Effector CD8-positive, alpha-beta T cell (primary cell): Measurements from ENCODE around the gene DNASE1L1.
"Not testable (repeated sequence)": the region's sequence is repeated elsewhere in the genome, so short reads cannot be mapped to it uniquely, and the experiment has no call there.

ENCODE experiments used
- DNase-seq: peaks from one replicate; lab custom pipeline; 2025; lab: John Stamatoyannopoulos, UW

The DNASE1L1 gene

GRCh38 chrX:154403858-154404257 lies 5.2 kb downstream of the DNASE1L1 start:
- DNase-seq: no peak

- no peak for DNase-seq
Observed at GRCh38 chrX:154403192-154403591, 5.9 kb downstream of the DNASE1L1 start.

GRCh38 chrX:154402622-154403127 lies 6.4 kb downstream of the DNASE1L1 start:
- DNase-seq: no peak

DNA sequence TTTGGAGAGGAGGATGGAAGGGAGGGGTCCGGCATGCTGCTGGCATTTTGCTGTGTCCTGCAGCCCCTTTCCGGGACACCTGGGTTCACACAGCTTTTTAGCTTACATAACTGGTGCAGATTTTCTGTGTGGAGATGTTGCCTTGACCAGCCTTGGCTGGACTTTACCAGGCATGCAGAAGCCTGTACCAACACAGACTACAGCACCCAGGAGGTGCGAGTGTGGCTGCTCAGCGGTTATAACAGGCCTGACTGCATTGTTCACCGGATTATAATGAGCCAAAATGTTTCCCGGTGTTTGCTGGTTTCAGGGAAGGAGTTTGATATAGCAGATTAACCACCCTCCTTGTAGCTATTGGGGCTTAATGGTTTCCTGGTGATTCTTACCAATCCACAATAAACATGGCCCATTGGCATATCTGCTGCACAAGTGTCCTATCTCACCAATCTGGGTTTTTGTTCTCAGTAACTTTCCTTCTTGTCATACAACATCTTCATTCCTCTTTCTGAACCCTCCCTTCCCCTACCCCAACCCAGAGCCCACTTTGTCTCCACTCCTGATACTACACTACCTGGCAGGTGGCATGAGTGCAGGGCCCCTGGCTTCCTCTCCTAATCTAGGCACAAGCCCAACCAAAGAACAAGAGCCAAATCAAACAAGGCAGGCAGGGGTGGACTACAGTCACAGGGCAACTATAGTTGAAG lies 7.0 kb downstream of the DNASE1L1 start:
- DNase-seq: no peak

DNA sequence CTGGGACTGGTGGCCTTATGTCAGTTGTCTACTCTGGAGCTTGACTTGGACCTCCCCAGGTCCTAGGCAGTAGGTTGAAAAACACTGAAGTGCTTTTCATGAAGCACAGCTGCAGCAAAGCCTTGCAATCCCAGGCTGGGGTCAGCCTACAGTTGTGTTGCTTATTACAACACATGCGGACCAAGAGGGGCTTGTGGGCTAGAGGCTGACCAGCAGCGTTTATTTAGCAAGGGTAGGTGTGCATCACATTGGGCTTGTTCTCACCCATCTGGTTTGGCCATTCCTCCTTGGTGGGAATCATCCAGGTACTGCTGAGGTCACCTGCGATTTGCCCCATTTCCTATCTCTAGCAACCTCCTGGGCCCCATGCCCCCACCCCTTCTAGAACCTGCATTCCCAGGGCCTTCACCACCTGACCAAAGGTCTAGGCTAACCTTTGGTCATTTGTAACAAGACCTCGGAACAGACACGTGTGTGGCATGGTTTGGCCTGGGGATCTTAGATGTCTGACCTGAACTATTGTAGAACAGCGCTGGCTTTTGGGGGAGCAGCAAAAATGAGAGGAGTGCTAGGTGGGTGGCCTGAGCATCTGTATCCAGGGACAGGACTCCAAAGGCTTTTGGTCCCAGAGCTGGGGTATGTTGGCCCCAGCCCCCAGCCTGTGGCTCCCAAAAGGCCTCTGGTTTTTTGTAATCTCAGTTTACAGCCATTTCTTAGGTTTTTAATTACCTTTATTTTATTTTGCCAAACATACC lies 7.8 kb downstream of the DNASE1L1 start:
- no peak for DNase-seq

- DNase-seq: not testable (repeated sequence)
Observed at GRCh38 chrX:154400369-154400817, 8.7 kb downstream of the DNASE1L1 start.

DNA sequence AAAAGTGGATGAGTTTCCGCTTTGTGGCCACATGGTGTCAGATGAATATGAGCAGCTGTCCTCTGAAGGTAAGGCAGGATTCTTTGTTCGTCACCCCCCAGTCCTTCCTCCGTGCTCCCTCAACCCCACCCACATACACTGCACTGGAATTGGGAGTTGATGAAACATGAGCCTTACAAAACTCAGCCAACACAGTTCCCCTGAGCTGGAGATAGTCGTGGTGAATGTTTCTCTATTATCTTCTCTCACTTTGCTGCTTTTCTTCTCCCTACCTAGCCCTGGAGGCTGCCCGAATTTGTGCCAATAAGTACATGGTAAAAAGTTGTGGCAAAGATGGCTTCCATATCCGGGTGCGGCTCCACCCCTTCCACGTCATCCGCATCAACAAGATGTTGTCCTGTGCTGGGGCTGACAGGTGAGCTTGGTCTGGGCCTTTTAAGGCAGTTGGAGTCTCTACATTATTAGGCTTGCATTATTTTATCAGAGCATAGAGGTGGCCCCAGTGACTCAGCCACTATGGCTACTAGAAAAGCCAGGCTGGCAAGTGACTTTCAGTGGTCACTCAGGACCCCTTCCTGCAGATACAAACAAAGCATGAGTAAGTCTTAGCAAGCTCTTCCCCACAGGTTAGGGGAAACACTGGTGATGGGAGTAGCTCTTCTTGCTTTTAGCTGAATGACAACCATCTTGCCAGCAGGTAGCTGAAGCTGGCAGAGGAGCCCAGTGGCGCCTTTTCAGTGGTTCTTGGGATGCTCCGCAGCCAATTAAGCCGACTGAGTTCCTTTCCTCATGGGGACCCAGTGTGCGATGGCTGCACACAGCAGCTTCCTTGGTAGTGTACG lies 9.3 kb downstream of the DNASE1L1 start:
- DNase-seq: no peak

DNA sequence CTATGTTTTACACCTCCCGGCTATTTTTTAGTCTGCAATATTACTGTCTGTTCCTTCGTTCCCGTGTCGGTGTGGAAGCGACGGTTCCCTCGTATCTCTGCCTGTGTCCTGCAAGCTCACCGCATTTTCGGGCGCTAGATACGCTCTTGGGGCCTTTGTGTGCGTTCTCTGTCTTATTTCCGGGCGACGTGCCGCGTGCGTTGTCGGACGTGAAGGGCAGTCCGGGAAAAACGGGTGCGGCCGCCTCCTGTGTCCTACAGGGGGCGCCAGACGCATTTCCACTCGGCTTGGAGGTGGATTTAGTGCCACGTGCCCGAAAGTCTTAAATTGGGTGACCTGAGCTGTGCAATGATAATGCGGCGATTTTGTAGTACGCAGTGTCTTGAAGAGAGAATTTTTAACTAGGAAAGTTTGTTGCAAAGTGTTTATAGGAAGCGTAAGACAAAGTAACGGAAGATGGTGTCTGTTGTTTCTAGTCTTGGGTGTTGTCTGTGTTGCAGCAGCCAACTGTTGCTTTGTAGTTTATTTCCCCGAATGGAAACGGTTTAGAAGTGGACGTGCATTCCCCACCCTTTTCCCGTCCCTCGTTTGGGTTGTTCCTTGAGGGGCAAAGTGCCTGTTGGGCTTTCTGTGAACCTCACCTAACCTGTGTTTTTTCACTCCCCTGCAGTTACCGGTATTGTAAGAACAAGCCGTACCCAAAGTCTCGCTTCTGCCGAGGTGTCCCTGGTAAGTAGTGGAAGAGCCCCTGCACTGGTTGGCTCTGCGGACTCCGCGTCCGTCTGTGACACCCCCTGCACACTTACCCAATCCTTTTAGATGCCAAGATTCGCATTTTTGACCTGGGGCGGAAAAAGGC lies 10.2 kb downstream of the DNASE1L1 start:
- peak; percentile 69 for DNase-seq

- DNase-seq: peak; percentile 77
Observed at GRCh38 chrX:154397888-154398667, 11.0 kb downstream of the DNASE1L1 start, which contains the start of gene RPL10. Gene RPL10 (plus strand): TSS chrX:154398377. CDS start chrX:154398520, 143 bp downstream.

- DNase-seq: peak; percentile 31
Observed at GRCh38 chrX:154396973-154397887, 11.8 kb downstream of the DNASE1L1 start.

DNA sequence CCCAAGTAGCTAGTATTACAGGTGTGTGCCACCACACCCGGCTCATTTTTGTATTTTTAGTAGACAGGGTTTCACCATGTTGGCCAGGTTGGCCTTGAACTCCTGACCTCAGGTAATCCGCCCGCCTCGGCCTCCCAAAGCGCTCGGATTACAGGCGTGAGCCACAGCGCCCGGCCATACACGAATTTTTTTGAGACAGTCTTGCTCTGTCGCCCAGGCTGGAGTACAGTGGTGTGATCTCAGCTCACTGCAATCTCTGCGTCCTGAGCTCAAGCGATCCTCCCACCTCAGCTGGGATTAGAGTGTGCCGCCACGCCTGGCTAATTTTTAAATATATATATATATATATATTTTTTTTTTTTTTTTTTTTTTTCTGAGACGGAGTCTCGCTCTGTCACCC lies 12.7 kb downstream of the DNASE1L1 start:
- DNase-seq: not testable (repeated sequence)

GRCh38 chrX:154389812-154390747 lies 19.0 kb downstream of the DNASE1L1 start:
- not testable (repeated sequence) for DNase-seq

GRCh38 chrX:154388649-154389048 lies 20.4 kb downstream of the DNASE1L1 start:
- not testable (repeated sequence) for DNase-seq

DNA sequence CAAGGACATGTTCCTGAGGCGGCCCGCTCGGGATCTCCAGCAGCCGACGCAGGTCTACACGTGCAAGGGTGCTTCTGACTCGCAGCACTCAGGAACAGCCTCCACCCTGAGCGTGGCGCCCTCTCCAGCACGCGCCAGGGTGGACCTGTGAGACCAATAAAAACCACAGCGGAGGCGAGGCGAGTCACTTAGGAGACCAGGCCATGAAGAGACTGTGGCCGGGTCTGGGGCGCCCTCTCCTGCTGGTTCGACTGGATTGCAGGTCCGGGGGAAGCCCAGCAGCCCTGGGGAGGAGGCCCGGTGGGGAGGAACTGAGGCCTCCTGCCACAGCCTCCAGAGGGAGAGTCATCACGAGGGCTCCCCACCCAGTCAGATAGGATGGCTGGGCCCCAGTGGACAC lies 21.0 kb downstream of the DNASE1L1 start:
- not testable (repeated sequence) for DNase-seq

DNA sequence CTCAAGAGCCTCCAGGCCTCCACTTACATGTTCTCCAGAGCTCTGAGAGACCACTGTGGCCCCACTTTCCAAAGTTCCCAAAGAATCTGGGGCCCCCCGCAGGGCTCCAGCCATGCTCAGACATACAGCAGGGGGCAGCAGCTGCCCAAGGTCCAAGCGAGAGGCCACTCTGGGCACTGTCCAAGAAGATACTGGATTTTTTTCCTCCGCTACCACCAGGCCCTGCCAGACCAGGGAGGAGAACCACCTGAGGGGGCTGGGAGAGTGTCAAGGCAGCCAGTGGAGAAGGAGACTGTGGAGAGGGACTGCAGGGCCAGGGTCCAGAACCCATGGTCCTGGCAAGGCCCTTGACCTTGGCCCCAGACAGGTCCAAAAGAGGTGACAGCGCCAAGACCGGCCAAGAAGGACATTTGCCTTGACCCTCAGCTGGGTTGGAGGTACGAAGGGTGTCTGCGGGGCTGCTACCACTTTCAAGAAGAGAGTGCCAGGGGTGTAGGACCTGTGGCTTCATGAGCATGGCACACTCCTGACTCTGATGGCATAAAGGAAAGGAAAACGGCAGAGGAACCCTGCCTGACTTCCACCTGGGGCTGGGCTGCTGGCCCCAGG lies 24.7 kb downstream of the DNASE1L1 start:
- DNase-seq: no peak

DNA sequence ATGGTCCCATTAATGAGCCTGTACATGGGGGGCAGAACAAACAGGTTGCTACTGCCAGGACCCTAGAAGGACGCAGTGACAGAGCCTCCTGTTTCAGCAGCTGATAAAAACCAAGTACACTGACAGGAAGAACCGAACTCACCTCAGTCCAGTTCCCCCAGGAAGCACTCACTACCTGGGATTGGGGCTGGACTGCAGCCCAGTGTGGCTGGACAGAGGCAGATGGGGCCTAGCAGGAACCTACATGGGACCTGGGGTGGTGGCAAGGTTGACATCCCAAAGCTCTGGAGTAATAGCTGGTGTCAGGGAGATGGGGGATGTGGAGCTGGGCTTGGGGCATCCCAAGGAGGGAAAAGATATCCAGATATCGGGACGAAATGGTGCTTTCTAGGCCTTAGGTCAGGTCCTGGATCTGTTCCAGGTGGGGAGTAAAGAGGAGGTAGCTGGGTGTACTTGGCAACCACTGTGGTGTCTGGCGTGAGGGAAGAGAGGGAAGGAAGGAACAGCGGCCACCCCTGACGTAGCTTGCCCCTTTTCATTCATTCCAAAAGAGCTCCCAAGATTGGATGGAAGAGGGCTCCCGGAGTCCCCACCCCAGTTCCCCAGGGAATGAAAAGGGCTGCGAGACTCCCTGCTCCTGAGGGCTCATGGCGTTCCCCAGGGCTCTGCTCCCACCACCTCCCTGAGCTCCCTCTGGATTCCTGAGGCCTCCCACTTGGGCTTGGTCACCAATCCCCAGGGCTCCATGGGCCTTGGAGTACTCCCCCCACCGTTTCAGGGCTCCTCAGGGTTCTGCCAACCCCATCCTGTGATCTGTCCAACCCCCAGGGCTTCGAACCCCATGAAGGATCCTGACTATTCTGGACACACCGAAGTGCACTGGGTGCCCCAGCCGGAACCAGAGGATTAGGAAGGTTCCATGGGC lies 25.4 kb downstream of the DNASE1L1 start:
- no peak for DNase-seq
